Breast epithelium (tissue), 4 donors: ENCODE measurements around the gene PDCD7. TPM values are rescaled to one million over a fixed set of nuclear protein-coding genes. Genes with fewer than 3 reads are reported as not detected.
"Not testable (repeated sequence)": the region's sequence is repeated elsewhere in the genome, so short reads cannot be mapped to it uniquely, and the experiment has no call there.

ENCODE experiments used
- DNase-seq, 2 donors: peaks; one replicate each; pipeline ENCODE4 v3.0.0-alpha.2; 2019; ENCODE audit warnings: low spot score in 2 of 2
- H3K27ac ChIP-seq, 2 donors: fragments of 200-600 bp; sonication (generic) in 1 of 2; one replicate each; pipeline ENCODE4 v1.5.1; 2016 to 2019; ENCODE audit warnings: mild to moderate bottlenecking in 1 of 2
- H3K27me3 ChIP-seq, 2 donors: fragments of 200-600 bp; sonication (generic) in 1 of 2; one replicate each; pipeline versions ENCODE4 v1.5.1 to v1.6.0; 2017 to 2019; ENCODE audit warnings: control low read depth in 1 of 2, mild to moderate bottlenecking in 1 of 2
- H3K36me3 ChIP-seq: fragments of 200-600 bp; one replicate; pipeline ENCODE4 v1.5.1; 2019
- H3K4me1 ChIP-seq, 2 donors: fragments of 200-600 bp; sonication (generic); one replicate each; pipeline ENCODE4 v1.5.1; 2016 to 2019; ENCODE audit warnings: control low read depth in 1 of 2
- H3K4me3 ChIP-seq, 3 donors: fragments of 200-600 bp; sonication (generic); 1 replicate in 2 of 3; 2 replicates in 1 of 3; pipeline ENCODE4 v1.5.1; 2016 to 2019; ENCODE audit warnings: mild to moderate bottlenecking in 3 of 3, moderate library complexity in 2 of 3
- H3K9me3 ChIP-seq, 2 donors: fragments of 200-600 bp; sonication (generic) in 1 of 2; one replicate each; pipeline ENCODE4 v1.5.1; 2016 to 2019; ENCODE audit warnings: control low read depth in 1 of 2
- POLR2A ChIP-seq: fragments of 450-650 bp; IDR thresholded peaks from one replicate; pipeline ENCODE4 v1.6.1; 2016; ENCODE audit warnings: antibody characterized with exemption, mild to moderate bottlenecking, moderate library complexity
- POLR2AphosphoS5 ChIP-seq, 3 donors: sonication (generic); formaldehyde crosslinking; IDR thresholded peaks; one replicate each; pipeline ENCODE4 v1.6.1; 2017; ENCODE audit warnings: antibody characterized with exemption in 3 of 3
- intact Hi-C: fragments of 100-400 bp; cut with DNase I; formaldehyde crosslinking; loops from one replicate; pipeline ENCODE4 v1.15.1; 2023; ENCODE audit warnings: low total_unique reads
- total RNA-seq, 3 donors: library from RNA; depleted of rRNA; stranded (reverse); fragments of >200 nt; gene quantifications; one replicate each; pipeline ENCODE4 v1.1.0, GENCODE V29; 2016
- TF ChIP-seq, protein P1 (sequence below), 3 donors: fragments of 450-650 bp; IDR thresholded peaks; one replicate each; pipeline ENCODE4 v1.5.1; 2016 to 2017; ENCODE audit warnings: antibody characterized with exemption in 3 of 3, mild to moderate bottlenecking in 3 of 3, moderate library complexity in 3 of 3

PDCD7 gene
- total RNA-seq, 3 donors from 2014 or later = 21.6 to 26.7 (median 24.4) TPM

DNA sequence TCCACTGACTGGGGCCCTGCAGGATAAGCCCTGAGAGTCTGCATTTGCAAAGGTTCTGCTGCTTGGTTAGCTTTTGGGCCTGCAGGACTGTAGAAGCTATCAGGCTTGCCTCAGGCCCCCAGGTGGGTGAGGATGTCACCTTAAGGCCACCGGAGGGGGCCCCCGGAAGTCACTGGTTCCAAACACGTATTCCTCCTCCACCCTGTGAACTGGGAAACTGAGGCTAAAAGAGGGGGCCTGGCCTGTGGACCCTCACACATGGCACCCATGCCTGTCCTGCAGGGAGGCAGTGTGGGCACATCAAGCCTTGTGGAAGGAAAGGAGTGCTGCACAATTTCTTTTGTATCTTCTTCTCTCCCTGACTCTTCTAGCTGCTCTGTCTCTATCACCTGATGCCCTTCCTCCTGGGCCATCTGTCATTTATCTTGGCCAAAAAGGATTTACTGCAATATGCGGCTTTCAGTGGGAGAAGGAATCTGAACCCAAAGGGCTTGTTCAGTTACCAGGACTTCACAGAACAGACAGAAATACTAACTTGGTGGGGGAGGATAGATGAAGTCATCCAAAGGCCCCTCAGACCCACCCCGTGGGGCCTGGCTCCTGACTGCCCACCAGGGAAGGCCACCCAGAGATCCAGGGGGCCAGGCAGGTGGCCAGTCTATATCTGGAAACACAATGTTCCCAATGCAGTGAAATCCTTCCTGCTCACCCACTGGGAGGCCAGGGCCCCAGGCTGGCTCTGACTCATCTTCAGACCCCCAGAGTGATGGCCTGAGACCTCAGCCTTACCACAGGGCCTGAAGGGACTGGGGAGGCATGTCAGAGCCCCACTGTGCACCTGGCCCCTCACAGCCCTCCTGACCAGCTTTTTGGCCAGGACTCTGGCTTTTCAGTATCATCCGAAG lies 36.9 kb downstream of the PDCD7 start:
- no peaks in the 10 kb centered on the region for H3K27me3 ChIP-seq
- no peak overlapping the region for H3K4me3 ChIP-seq
- no peak for DNase-seq
- H3K4me1 ChIP-seq = no peaks in the 10 kb centered on the region
- peaks cover 5% of the 10 kb centered on the region for H3K36me3 ChIP-seq
- intact Hi-C loops = loop anchor here (10.0 kb wide), 1 partner anchor 62 kb away; no protein-coding TSS in a partner anchor
- TF ChIP-seq POLR2AphosphoS5 (IDR thresholded peaks at IDR 0.05) (no peak), POLR2A (no peak)
- TF ChIP-seq, protein P1, sequence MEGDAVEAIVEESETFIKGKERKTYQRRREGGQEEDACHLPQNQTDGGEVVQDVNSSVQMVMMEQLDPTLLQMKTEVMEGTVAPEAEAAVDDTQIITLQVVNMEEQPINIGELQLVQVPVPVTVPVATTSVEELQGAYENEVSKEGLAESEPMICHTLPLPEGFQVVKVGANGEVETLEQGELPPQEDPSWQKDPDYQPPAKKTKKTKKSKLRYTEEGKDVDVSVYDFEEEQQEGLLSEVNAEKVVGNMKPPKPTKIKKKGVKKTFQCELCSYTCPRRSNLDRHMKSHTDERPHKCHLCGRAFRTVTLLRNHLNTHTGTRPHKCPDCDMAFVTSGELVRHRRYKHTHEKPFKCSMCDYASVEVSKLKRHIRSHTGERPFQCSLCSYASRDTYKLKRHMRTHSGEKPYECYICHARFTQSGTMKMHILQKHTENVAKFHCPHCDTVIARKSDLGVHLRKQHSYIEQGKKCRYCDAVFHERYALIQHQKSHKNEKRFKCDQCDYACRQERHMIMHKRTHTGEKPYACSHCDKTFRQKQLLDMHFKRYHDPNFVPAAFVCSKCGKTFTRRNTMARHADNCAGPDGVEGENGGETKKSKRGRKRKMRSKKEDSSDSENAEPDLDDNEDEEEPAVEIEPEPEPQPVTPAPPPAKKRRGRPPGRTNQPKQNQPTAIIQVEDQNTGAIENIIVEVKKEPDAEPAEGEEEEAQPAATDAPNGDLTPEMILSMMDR (IDR thresholded peaks at IDR 0.05) = no peak
- no peak overlapping the region for H3K27ac ChIP-seq
- no peaks in the 10 kb centered on the region for H3K9me3 ChIP-seq

DNA sequence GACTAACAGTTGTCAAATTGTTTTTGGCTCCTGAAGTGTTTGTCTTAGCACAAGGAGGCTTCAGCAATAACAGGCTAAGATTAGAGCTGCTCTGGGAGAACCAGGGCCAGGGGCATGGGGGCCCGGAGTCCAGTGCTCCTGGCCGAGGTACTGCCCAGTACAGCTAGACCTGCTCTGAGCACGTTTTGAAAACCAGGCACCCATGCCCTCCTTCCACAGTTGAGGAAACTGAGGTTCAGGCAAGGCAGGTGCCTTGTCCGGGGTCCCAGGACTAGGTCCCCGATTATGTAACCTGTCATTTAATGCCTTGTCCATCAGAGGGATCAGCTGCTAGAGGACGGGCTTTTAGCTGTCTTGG lies 37.9 kb downstream of the PDCD7 start:
- no peak overlapping the region for H3K4me3 ChIP-seq
- H3K4me1 ChIP-seq = no peaks in the 10 kb centered on the region
- DNase-seq = no peak

DNA sequence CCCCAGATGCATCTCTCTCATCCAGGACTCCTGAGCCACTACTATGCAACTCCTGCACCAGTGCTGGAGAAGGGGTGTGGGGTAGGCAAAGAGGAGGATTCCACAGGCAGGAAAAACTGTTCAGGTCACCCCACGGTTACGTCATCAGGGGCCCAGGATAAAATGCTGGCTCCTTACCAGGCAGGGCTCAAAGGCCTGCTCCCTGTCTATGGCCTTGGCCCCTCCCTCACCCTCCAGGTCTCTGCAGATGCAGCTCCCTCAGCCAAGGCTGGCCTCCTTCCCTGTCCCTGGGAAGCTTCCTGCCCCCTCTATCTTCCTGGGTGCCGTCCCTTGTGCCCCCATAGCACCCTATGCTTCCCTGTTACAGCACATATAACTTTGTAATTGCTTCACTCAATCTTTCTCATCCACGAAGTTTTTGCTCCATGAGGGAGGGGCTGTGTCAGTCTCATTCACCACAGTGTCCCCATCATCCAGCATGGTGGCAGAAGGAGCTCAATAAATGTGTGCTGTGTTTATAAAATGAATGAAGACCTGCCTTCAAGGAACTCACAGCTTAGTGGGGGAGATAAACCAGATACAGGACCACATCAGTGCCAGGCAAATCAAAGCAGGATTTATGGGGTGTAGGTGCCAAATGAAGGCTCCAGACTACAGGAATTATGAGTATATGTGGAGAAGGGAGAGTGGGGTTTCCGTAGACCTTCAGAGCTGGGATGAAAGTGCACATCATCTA lies 38.4 kb downstream of the PDCD7 start:
- Histone ChIP-seq H3K4me3 (no peak overlapping the region), H3K9me3 (no peaks in the 10 kb centered on the region), H3K4me1 (no peaks in the 10 kb centered on the region), H3K27ac (peak overlapping the region; percentile 48 to 74), H3K36me3 (peaks cover 5% of the 10 kb centered on the region), H3K27me3 (no peaks in the 10 kb centered on the region)
- no peak for DNase-seq
- intact Hi-C loops = loop anchor here (10.0 kb wide), 1 partner anchor 60 kb away; no protein-coding TSS in a partner anchor
- TF ChIP-seq POLR2A = no peak
- TF ChIP-seq POLR2AphosphoS5 (IDR thresholded peaks at IDR 0.05) = no peak
- TF ChIP-seq, protein P1 (IDR thresholded peaks at IDR 0.05) = no peak

More for the DNA sequence above, 37.9 kb downstream of the PDCD7 start:
- intact Hi-C loops = loop anchor here (10.0 kb wide), 1 partner anchor 61 kb away; no protein-coding TSS in a partner anchor
- Histone ChIP-seq H3K36me3 (peaks cover 5% of the 10 kb centered on the region), H3K27ac (no peak overlapping the region), H3K9me3 (no peaks in the 10 kb centered on the region), H3K27me3 (no peaks in the 10 kb centered on the region)
- no peak for TF ChIP-seq POLR2AphosphoS5 (IDR thresholded peaks at IDR 0.05)
- TF ChIP-seq, protein P1 (IDR thresholded peaks at IDR 0.05) = no peak
- no peak for TF ChIP-seq POLR2A

DNA sequence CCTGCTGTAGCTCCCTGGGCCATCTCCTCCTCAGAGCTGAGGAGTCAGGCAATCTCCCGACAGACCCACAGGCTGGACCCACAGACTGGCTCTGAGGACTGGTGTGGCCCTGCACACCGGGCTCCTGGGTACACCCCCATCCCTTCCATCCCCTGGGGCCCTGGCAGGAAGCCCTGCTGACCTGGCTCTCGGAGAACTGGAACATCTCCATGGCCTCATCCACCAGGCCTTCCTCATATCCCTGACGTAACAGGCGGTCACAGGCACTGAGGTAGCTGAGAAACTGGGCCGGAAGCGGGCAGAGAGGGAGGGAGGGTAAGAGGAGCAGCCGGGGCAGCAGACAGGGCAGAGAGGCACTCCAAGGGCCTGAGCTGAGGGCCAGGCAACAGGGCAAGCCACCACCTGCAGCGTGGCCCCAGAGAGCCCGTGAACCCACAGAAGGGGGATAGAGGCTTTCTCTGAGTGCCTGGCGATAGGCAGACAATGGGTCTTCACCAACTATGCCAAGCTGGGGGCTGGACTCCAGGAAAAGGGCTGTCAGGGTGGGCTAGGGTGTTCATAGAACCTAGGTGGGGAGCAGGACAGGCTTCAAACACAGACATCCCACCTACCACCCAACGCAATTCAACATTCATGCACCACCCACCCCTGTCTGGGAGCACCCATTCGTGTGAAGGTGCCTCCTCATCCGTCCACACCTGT lies 39.2 kb downstream of the PDCD7 start:
- TF ChIP-seq POLR2A (no peak), POLR2AphosphoS5 (IDR thresholded peaks at IDR 0.05) (no peak)
- TF ChIP-seq, protein P1 (IDR thresholded peaks at IDR 0.05) = no peak
- no peaks in the 10 kb centered on the region for H3K4me1 ChIP-seq
- intact Hi-C loops = loop anchor here (10.0 kb wide), 1 partner anchor 60 kb away; no protein-coding TSS in a partner anchor
- H3K27me3 ChIP-seq = no peaks in the 10 kb centered on the region
- H3K9me3 ChIP-seq = no peaks in the 10 kb centered on the region
- H3K4me3 ChIP-seq = no peak overlapping the region
- peak in 1 of 2 donors; percentile 72 for DNase-seq
- peaks cover 5% of the 10 kb centered on the region for H3K36me3 ChIP-seq
- peak overlapping the region; percentile 48 to 74 for H3K27ac ChIP-seq

DNA sequence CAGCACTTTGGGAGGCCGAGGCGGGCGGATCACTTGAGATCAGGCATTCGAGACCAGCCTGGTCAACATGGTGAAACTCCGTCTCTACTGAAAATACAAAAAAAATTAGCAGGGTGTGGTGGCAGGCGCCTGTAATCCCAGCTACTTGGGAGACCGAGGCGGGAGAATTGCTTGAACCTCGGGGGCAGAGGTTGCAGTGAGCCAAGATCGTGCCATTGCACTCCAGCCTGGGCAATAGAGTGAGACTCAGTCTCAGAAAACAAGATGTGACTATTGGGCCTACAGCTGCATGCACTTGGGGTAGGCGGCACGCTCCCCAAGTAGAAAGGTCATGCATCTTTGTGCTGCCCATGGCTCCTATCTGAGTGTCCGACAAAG lies 39.8 kb downstream of the PDCD7 start:
- not testable (repeated sequence) for DNase-seq, H3K4me1 ChIP-seq, H3K36me3 ChIP-seq, H3K9me3 ChIP-seq, H3K27me3 ChIP-seq, H3K4me3 ChIP-seq
- intact Hi-C loops = loop anchor here (10.0 kb wide), 1 partner anchor 59 kb away; no protein-coding TSS in a partner anchor
- H3K27ac ChIP-seq = peak overlapping the region; percentile 48 to 74
